ENCODE results near the gene ABL1. TPM values are rescaled to one million over a fixed set of nuclear protein-coding genes. Genes with fewer than 3 reads are reported as not detected.
A peak's percentile ranks its signal among the peaks of the same experiment; 100 is the strongest.

Gene ABL1
- total and polyA plus RNA-seq, 2 of the 13 experiments (the other 11 are each of a cell fraction or from before 2014, with no cell fraction given) = 10.8 to 20.4 TPM

DNA sequence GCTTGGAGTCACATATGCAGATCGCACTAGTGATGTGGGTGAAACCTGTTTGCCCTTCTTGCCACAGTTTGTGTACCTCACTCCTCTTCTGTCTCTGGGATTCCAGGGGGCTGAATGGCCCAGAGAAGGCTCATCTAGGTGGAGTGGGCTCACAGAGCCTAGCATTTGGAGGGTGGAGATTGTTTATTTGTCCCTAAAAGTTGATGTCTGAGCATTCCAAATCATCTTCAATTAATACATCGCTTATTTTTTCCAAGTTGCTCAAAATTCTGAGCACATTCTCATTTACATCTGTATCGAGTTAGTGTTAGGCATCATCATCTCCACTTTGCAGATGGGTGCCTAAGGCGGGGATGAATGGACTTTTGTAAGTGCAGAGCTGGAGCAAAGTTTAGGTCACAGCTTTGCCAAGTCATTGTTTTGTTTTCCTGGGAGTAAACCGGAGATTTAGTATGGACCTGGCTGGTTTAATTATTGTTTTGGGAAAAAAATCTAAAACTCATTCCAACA is 2.0 kb downstream of the ABL1 start (continued):
- TF ChIP-seq, protein P1, sequence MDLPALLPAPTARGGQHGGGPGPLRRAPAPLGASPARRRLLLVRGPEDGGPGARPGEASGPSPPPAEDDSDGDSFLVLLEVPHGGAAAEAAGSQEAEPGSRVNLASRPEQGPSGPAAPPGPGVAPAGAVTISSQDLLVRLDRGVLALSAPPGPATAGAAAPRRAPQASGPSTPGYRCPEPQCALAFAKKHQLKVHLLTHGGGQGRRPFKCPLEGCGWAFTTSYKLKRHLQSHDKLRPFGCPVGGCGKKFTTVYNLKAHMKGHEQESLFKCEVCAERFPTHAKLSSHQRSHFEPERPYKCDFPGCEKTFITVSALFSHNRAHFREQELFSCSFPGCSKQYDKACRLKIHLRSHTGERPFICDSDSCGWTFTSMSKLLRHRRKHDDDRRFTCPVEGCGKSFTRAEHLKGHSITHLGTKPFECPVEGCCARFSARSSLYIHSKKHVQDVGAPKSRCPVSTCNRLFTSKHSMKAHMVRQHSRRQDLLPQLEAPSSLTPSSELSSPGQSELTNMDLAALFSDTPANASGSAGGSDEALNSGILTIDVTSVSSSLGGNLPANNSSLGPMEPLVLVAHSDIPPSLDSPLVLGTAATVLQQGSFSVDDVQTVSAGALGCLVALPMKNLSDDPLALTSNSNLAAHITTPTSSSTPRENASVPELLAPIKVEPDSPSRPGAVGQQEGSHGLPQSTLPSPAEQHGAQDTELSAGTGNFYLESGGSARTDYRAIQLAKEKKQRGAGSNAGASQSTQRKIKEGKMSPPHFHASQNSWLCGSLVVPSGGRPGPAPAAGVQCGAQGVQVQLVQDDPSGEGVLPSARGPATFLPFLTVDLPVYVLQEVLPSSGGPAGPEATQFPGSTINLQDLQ (CRISPR knock-in tag; IDR thresholded peaks at IDR 0.05) = no peak
- TF ChIP-seq DMAP1 (CRISPR knock-in tag; IDR thresholded peaks at IDR 0.05) (peak; percentile 26; the same call in 1 of the 2 replicates), ZNF460 (CRISPR knock-in tag; IDR thresholded peaks at IDR 0.05; ENCODE audit: borderline replicate concordance) (no peak), TEAD3 (CRISPR knock-in tag; optimal IDR thresholded peaks at IDR 0.05; ENCODE audit: borderline replicate concordance) (peak; percentile 53), POLR2G (IDR thresholded peaks at IDR 0.05; ENCODE audit: low read depth, low read length) (no peak), KMT2B (CRISPR knock-in tag; IDR thresholded peaks at IDR 0.05) (no peak), ZNF792 (CRISPR knock-in tag; IDR thresholded peaks at IDR 0.05) (no peak), MEIS2 (CRISPR knock-in tag; IDR thresholded peaks at IDR 0.05) (no peak), SMAD3 (CRISPR knock-in tag; IDR thresholded peaks at IDR 0.05) (no peak), MATR3 (CRISPR knock-in tag; IDR thresholded peaks at IDR 0.05) (no peak), RNF2 (conservative IDR thresholded peaks at IDR 0.05; ENCODE audit: low read depth) (no peak), NAIF1 (CRISPR knock-in tag; IDR thresholded peaks at IDR 0.05; ENCODE audit: borderline replicate concordance) (no peak)
- TF ChIP-seq, protein P2, sequence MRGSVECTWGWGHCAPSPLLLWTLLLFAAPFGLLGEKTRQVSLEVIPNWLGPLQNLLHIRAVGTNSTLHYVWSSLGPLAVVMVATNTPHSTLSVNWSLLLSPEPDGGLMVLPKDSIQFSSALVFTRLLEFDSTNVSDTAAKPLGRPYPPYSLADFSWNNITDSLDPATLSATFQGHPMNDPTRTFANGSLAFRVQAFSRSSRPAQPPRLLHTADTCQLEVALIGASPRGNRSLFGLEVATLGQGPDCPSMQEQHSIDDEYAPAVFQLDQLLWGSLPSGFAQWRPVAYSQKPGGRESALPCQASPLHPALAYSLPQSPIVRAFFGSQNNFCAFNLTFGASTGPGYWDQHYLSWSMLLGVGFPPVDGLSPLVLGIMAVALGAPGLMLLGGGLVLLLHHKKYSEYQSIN (CRISPR knock-in tag; IDR thresholded peaks at IDR 0.05; ENCODE audit: borderline replicate concordance) = no peak
- TF ChIP-seq, protein P3, sequence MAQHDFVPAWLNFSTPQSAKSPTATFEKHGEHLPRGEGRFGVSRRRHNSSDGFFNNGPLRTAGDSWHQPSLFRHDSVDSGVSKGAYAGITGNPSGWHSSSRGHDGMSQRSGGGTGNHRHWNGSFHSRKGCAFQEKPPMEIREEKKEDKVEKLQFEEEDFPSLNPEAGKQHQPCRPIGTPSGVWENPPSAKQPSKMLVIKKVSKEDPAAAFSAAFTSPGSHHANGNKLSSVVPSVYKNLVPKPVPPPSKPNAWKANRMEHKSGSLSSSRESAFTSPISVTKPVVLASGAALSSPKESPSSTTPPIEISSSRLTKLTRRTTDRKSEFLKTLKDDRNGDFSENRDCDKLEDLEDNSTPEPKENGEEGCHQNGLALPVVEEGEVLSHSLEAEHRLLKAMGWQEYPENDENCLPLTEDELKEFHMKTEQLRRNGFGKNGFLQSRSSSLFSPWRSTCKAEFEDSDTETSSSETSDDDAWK (CRISPR knock-in tag; IDR thresholded peaks at IDR 0.05) = no peak
- TF ChIP-seq, protein P4, sequence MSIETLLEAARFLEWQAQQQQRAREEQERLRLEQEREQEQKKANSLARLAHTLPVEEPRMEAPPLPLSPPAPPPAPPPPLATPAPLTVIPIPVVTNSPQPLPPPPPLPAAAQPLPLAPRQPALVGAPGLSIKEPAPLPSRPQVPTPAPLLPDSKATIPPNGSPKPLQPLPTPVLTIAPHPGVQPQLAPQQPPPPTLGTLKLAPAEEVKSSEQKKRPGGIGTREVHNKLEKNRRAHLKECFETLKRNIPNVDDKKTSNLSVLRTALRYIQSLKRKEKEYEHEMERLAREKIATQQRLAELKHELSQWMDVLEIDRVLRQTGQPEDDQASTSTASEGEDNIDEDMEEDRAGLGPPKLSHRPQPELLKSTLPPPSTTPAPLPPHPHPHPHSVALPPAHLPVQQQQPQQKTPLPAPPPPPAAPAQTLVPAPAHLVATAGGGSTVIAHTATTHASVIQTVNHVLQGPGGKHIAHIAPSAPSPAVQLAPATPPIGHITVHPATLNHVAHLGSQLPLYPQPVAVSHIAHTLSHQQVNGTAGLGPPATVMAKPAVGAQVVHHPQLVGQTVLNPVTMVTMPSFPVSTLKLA (IDR thresholded peaks at IDR 0.05) = no peak

Data from HepG2 (cell line).